Measurements from ENCODE around the gene TTLL10. TPM values are rescaled to one million over a fixed set of nuclear protein-coding genes. Genes with fewer than 3 reads are reported as not detected.
"Not testable (repeated sequence)": the region's sequence is repeated elsewhere in the genome, so short reads cannot be mapped to it uniquely, and the experiment has no call there.

TTLL10 gene
- total and polyA plus RNA-seq, 2 experiments from 2014 or later = 0.45 TPM; not detected in 1

DNA sequence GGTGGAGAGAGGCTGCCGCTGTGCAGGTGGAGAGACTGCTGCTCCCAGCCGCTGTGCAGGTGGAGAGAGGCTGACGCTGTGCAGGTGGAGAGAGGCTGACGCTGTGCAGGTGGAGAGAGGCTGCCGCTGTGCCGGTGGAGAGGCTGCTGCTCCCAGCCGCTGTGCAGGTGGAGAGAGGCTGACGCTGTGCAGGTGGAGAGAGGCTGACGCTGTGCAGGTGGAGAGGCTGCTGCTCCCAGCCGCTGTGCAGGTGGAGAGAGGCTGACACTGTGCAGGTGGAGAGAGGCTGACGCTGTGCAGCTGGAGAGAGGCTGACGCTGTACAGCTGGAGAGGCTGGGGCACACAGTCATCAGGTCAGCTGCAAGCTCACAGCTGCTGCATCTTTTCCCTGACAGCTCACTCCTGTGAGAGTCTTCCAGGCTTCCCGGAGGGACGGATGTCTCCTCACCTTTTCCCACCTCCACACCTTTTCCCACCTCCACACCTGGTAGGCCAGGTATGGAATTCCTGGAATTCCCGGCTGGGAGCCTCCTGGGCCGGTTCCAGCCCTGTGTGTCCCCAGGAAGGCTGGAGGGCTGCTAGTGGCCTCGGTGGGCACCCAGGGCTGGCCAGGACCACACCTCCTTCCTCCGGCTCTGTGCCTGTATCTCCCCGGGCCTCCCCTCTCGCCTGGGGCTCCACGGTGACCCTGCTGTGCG is 2.5 kb downstream of the TTLL10 start:
- Mint-ChIP-seq H3K4me1 (peaks cover 22% of the 10 kb centered on the region), H3K27me3 (ENCODE audit: insufficient read depth, low read depth, poor library complexity) (peaks cover 14% of the 10 kb centered on the region)
- not testable (repeated sequence) for H3K27me3 ChIP-seq (ENCODE audit: insufficient read depth); H3K36me3 ChIP-seq (ENCODE audit: insufficient read depth); H3K9me2 ChIP-seq (ENCODE audit: insufficient read depth); H4K20me1 ChIP-seq (replicated peaks; ENCODE audit: insufficient read depth); H3K4me3 ChIP-seq; H3K36me3 Mint-ChIP-seq (ENCODE audit: low read depth); H3K4me3 Mint-ChIP-seq; H3F3A ChIP-seq (replicated peaks; ENCODE audit: low read depth); H3K79me2 ChIP-seq (replicated peaks; ENCODE audit: insufficient read depth); H3K27ac Mint-ChIP-seq; H3K9me3 Mint-ChIP-seq
- ATAC-seq (peak; percentile 38), DNase-seq (ENCODE audit: low spot score) (peak; percentile 87)
- peaks cover 13% of the 10 kb centered on the region; the same call in 1 of the 2 replicates for H3K4me1 ChIP-seq (ENCODE audit: insufficient read depth)
- peak overlapping the region; percentile 69; the same call in 1 of the 2 replicates for H3K27ac ChIP-seq (ENCODE audit: low read depth)
- peak overlapping the region; percentile 66; the same call in 1 of the 2 replicates for H3K4me2 ChIP-seq
- H2AFZ ChIP-seq = 0 out of 2 replicates have a peak overlapping the region, but pooled peaks have one; percentile 38

GRCh38 chr1:1176931-1177330 is 3.3 kb downstream of the TTLL10 start:
- peaks cover 13% of the 10 kb centered on the region; the same call in 1 of the 2 replicates for H3K4me1 ChIP-seq (ENCODE audit: insufficient read depth)
- H3K36me3 Mint-ChIP-seq (ENCODE audit: low read depth) = no peaks in the 10 kb centered on the region
- no peaks in the 10 kb centered on the region; the same call in 2 of the 3 replicates for H3K9me3 Mint-ChIP-seq
- peak overlapping the region; percentile 4; the same call in 1 of the 3 replicates for H3K4me3 Mint-ChIP-seq
- H3K36me3 ChIP-seq (ENCODE audit: insufficient read depth) = no peaks in the 10 kb centered on the region
- H3K9me2 ChIP-seq (ENCODE audit: insufficient read depth) = no peaks in the 10 kb centered on the region
- no peaks in the 10 kb centered on the region for H3F3A ChIP-seq (replicated peaks; ENCODE audit: low read depth)
- H3K4me3 ChIP-seq = no peak overlapping the region
- no peaks in the 10 kb centered on the region for H3K27me3 ChIP-seq (ENCODE audit: insufficient read depth)
- H3K27ac ChIP-seq (ENCODE audit: low read depth) = peak overlapping the region; percentile 69; the same call in 1 of the 2 replicates
- H3K27me3 Mint-ChIP-seq (ENCODE audit: insufficient read depth, low read depth, poor library complexity) = peaks cover 14% of the 10 kb centered on the region
- DNase-seq (ENCODE audit: low spot score) = no peak
- peak overlapping the region; percentile 66; the same call in 1 of the 2 replicates for H3K4me2 ChIP-seq
- no peaks in the 10 kb centered on the region for H3K79me2 ChIP-seq (replicated peaks; ENCODE audit: insufficient read depth)
- peak overlapping the region; percentile 6; the same call in 1 of the 2 replicates for H3K27ac Mint-ChIP-seq
- no peaks in the 10 kb centered on the region for H4K20me1 ChIP-seq (replicated peaks; ENCODE audit: insufficient read depth)
- ATAC-seq = no peak
- H2AFZ ChIP-seq = 0 out of 2 replicates have a peak overlapping the region, but pooled peaks have one; percentile 38
- H3K4me1 Mint-ChIP-seq = peaks cover 22% of the 10 kb centered on the region
- no peak for TF ChIP-seq ZNF114 (CRISPR knock-in tag; IDR thresholded peaks at IDR 0.05)
- TF ChIP-seq EZH2 (IDR thresholded peaks at IDR 0.05; ENCODE audit: low read depth, unreplicated experiment) = no peak
- no peak for TF ChIP-seq CREB1 (CRISPR knock-in tag; IDR thresholded peaks at IDR 0.05; ENCODE audit: low read depth)
- no peak for TF ChIP-seq REST (IDR thresholded peaks at IDR 0.05; ENCODE audit: unreplicated experiment)
- no peak for TF ChIP-seq POLR2AphosphoS5 (IDR thresholded peaks at IDR 0.05; ENCODE audit: low read depth)
- no peak for TF ChIP-seq STAT1 (IDR thresholded peaks at IDR 0.05; ENCODE audit: unreplicated experiment)
- no peak for TF ChIP-seq ZNF462 (CRISPR knock-in tag; IDR thresholded peaks at IDR 0.05)
- no peak for TF ChIP-seq ZNF331 (CRISPR knock-in tag; IDR thresholded peaks at IDR 0.05; ENCODE audit: low read depth)
- TF ChIP-seq NANOG (IDR thresholded peaks at IDR 0.05; ENCODE audit: borderline replicate concordance) = no peak

All from GM23338 (cell line).